ENCODE results near the gene IGHMBP2.

The IGHMBP2 gene

GRCh38 chr11:68966894-68967780 lies 63.4 kb downstream of the IGHMBP2 start:
- H3K27me3 ChIP-seq (ENCODE audit: insufficient read depth, low read length), result peaks cover 4% of the 10 kb centered on the region; the same call in 1 of the 2 replicates
- no peaks in the 10 kb centered on the region for H3K79me2 ChIP-seq (ENCODE audit: insufficient read depth, low read length)
- H3K9me3 ChIP-seq (ENCODE audit: low read length), result no peaks in the 10 kb centered on the region
- no peak overlapping the region for H3K4me3 ChIP-seq (ENCODE audit: low read depth, low read length, poor library complexity, severe bottlenecking)
- H2AFZ ChIP-seq (ENCODE audit: low read length), result no peak overlapping the region
- H4K20me1 ChIP-seq (ENCODE audit: insufficient read depth, low read length), result no peaks in the 10 kb centered on the region
- TF ChIP-seq EZH2 (IDR thresholded peaks at IDR 0.05; ENCODE audit: borderline replicate concordance, low read length), result no peak
- TF ChIP-seq, protein P1, sequence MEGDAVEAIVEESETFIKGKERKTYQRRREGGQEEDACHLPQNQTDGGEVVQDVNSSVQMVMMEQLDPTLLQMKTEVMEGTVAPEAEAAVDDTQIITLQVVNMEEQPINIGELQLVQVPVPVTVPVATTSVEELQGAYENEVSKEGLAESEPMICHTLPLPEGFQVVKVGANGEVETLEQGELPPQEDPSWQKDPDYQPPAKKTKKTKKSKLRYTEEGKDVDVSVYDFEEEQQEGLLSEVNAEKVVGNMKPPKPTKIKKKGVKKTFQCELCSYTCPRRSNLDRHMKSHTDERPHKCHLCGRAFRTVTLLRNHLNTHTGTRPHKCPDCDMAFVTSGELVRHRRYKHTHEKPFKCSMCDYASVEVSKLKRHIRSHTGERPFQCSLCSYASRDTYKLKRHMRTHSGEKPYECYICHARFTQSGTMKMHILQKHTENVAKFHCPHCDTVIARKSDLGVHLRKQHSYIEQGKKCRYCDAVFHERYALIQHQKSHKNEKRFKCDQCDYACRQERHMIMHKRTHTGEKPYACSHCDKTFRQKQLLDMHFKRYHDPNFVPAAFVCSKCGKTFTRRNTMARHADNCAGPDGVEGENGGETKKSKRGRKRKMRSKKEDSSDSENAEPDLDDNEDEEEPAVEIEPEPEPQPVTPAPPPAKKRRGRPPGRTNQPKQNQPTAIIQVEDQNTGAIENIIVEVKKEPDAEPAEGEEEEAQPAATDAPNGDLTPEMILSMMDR (IDR thresholded peaks at IDR 0.05; ENCODE audit: low read length), result no peak
- no peaks in the 10 kb centered on the region; the same call in 1 of the 2 replicates for H3K36me3 ChIP-seq (ENCODE audit: insufficient read depth, low read length)
- no peaks in the 10 kb centered on the region for H3K9me2 ChIP-seq (ENCODE audit: low read depth, low read length)
- H3K27ac ChIP-seq (ENCODE audit: low read depth, low read length, poor library complexity, severe bottlenecking), result no peak overlapping the region
- no peak overlapping the region for H3K9ac ChIP-seq (ENCODE audit: low read length)
- H3F3A ChIP-seq (ENCODE audit: insufficient read depth, low read length), result no peaks in the 10 kb centered on the region
- no peak overlapping the region for H3K4me2 ChIP-seq (ENCODE audit: low read length)
- H3K4me1 ChIP-seq (ENCODE audit: insufficient read depth, low read length, severe bottlenecking), result no peaks in the 10 kb centered on the region

- no peak overlapping the region for H3K9ac ChIP-seq (ENCODE audit: low read length)
- TF ChIP-seq, protein P1 (IDR thresholded peaks at IDR 0.05; ENCODE audit: low read length), result no peak
- TF ChIP-seq EZH2 (IDR thresholded peaks at IDR 0.05; ENCODE audit: borderline replicate concordance, low read length), result no peak
- H3K4me1 ChIP-seq (ENCODE audit: insufficient read depth, low read length, severe bottlenecking), result no peaks in the 10 kb centered on the region
- no peaks in the 10 kb centered on the region; the same call in 1 of the 2 replicates for H3K36me3 ChIP-seq (ENCODE audit: insufficient read depth, low read length)
- H3K9me2 ChIP-seq (ENCODE audit: low read depth, low read length), result no peaks in the 10 kb centered on the region
- H3K79me2 ChIP-seq (ENCODE audit: insufficient read depth, low read length), result no peaks in the 10 kb centered on the region
- peaks cover 4% of the 10 kb centered on the region; the same call in 1 of the 2 replicates for H3K27me3 ChIP-seq (ENCODE audit: insufficient read depth, low read length)
- no peak overlapping the region for H2AFZ ChIP-seq (ENCODE audit: low read length)
- no peaks in the 10 kb centered on the region for H3K9me3 ChIP-seq (ENCODE audit: low read length)
- H3F3A ChIP-seq (ENCODE audit: insufficient read depth, low read length), result no peaks in the 10 kb centered on the region
- no peak overlapping the region for H3K4me3 ChIP-seq (ENCODE audit: low read depth, low read length, poor library complexity, severe bottlenecking)
- no peaks in the 10 kb centered on the region for H4K20me1 ChIP-seq (ENCODE audit: insufficient read depth, low read length)
- H3K27ac ChIP-seq (ENCODE audit: low read depth, low read length, poor library complexity, severe bottlenecking), result no peak overlapping the region
- no peak overlapping the region for H3K4me2 ChIP-seq (ENCODE audit: low read length)
Observed at GRCh38 chr11:68968306-68969250, 64.9 kb downstream of the IGHMBP2 start.

DNA sequence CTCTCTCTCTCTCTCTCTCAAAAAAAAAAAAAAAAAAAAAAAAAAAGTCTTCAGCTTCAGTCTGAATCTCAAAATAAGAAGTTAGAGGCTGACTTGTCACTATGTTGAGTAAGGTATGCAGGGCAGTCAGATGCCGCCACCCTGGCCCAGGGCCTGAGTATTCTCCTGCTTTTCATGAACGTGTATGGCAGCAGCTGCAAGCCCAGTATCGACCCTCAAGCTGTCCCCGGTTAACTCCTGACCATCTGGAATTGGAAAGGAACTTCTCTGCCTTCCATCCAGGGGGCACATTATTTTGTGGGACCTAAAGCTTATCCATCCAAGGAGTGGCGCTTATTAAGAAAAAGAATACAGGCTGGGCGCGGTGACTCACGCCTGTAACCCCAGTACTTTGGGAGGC lies 65.7 kb downstream of the IGHMBP2 start:
- Histone ChIP-seq H2AFZ (ENCODE audit: low read length) (no peak overlapping the region), H3K27me3 (ENCODE audit: insufficient read depth, low read length) (peaks cover 4% of the 10 kb centered on the region; the same call in 1 of the 2 replicates), H3K9me3 (ENCODE audit: low read length) (no peaks in the 10 kb centered on the region), H3K27ac (ENCODE audit: low read depth, low read length, poor library complexity, severe bottlenecking) (no peak overlapping the region), H3F3A (ENCODE audit: insufficient read depth, low read length) (no peaks in the 10 kb centered on the region), H3K4me1 (ENCODE audit: insufficient read depth, low read length, severe bottlenecking) (no peaks in the 10 kb centered on the region), H3K4me2 (ENCODE audit: low read length) (no peak overlapping the region), H3K4me3 (ENCODE audit: low read depth, low read length, poor library complexity, severe bottlenecking) (no peak overlapping the region), H3K79me2 (ENCODE audit: insufficient read depth, low read length) (no peaks in the 10 kb centered on the region), H4K20me1 (ENCODE audit: insufficient read depth, low read length) (no peaks in the 10 kb centered on the region), H3K36me3 (ENCODE audit: insufficient read depth, low read length) (no peaks in the 10 kb centered on the region), H3K9ac (ENCODE audit: low read length) (no peak overlapping the region), H3K9me2 (ENCODE audit: low read depth, low read length) (no peaks in the 10 kb centered on the region)
- no peak for TF ChIP-seq EZH2 (IDR thresholded peaks at IDR 0.05; ENCODE audit: borderline replicate concordance, low read length)
- TF ChIP-seq, protein P1 (IDR thresholded peaks at IDR 0.05; ENCODE audit: low read length), result no peak

Measured in OCI-LY1 (cell line).